CD4-positive, alpha-beta memory T cell (primary cell): ENCODE measurements around the gene USP25. TPM values are rescaled to one million over a fixed set of nuclear protein-coding genes. Genes with fewer than 3 reads are reported as not detected.

Source experiments
- CTCF ChIA-PET: fragments of 350-600 bp; sonication (Branson Sonifier 250); formaldehyde crosslinking; loops from one replicate; lab custom pipeline; 2021; ENCODE audit warnings: inconsistent platforms; ENCODE audit not compliant: partially characterized antibody; lab: Charles Lee
- POLR2A ChIA-PET: fragments of 350-600 bp; sonication (Branson Sonifier 250); formaldehyde crosslinking; loops from one replicate; lab custom pipeline; 2021; ENCODE audit not compliant: partially characterized antibody; lab: Charles Lee
- DNase-seq, 5 donors: peaks; one replicate each; pipeline versions ENCODE4 v3.0.0 to v3.0.0-alpha.2; 2020 to 2022; ENCODE audit warnings: mixed read lengths in 1 of 5
- H3K27ac ChIP-seq: one replicate; pipeline ENCODE4 v1.7.0; 2013; ENCODE audit warnings: low read depth, low read length
- H3K27me3 ChIP-seq: 2 replicates; pipeline ENCODE4 v1.7.0; 2013; ENCODE audit warnings: mild to moderate bottlenecking, low read length, moderate library complexity; ENCODE audit not compliant: insufficient read depth
- H3K36me3 ChIP-seq: 2 replicates; pipeline ENCODE4 v1.7.0; 2013; ENCODE audit warnings: mild to moderate bottlenecking, low read length, moderate library complexity; ENCODE audit not compliant: insufficient read depth
- H3K4me1 ChIP-seq: 2 replicates; pipeline ENCODE4 v1.7.0; 2013; ENCODE audit warnings: mild to moderate bottlenecking, low read length, moderate library complexity; ENCODE audit not compliant: insufficient read depth
- H3K4me3 ChIP-seq, 2 donors: one replicate each; pipeline ENCODE4 v1.7.0; 2013; ENCODE audit warnings: low read length in 2 of 2, mild to moderate bottlenecking in 1 of 2
- H3K9me3 ChIP-seq, 2 donors: one replicate each; pipeline ENCODE4 v1.7.0; 2013; ENCODE audit warnings: low read length in 2 of 2, control low read depth in 1 of 2; ENCODE audit not compliant: control insufficient read depth in 1 of 2
- H3K27ac Mint-ChIP-seq, 7 donors: one replicate each; pipeline ENCODE4 v1.8.0; 2020 to 2021; ENCODE audit warnings: mixed read lengths in 7 of 7, mild to moderate bottlenecking in 6 of 7, inconsistent platforms in 3 of 7, moderate library complexity in 3 of 7
- H3K27me3 Mint-ChIP-seq, 2 donors: one replicate each; pipeline ENCODE4 v1.8.0; 2020 to 2021; ENCODE audit warnings: mixed read lengths in 2 of 2
- H3K36me3 Mint-ChIP-seq, 2 donors: one replicate each; pipeline ENCODE4 v1.8.0; 2020 to 2021; ENCODE audit warnings: mixed read lengths in 2 of 2, inconsistent platforms in 1 of 2, mild to moderate bottlenecking in 1 of 2
- H3K4me1 Mint-ChIP-seq, 4 donors: one replicate each; pipeline ENCODE4 v1.8.0; 2020 to 2021; ENCODE audit warnings: mixed read lengths in 4 of 4, mild to moderate bottlenecking in 1 of 4
- H3K4me3 Mint-ChIP-seq, 8 donors: one replicate each; pipeline ENCODE4 v1.8.0; 2020 to 2021; ENCODE audit warnings: mixed read lengths in 8 of 8, mild to moderate bottlenecking in 7 of 8, moderate library complexity in 6 of 8, inconsistent platforms in 3 of 8
- H3K9me3 Mint-ChIP-seq, 8 donors: one replicate each; pipeline ENCODE4 v1.8.0; 2020 to 2021; ENCODE audit warnings: mixed read lengths in 8 of 8, mild to moderate bottlenecking in 5 of 8, inconsistent platforms in 3 of 8, moderate library complexity in 1 of 8
- intact Hi-C: fragments of 100-400 bp; cut with micrococcal nuclease; formaldehyde crosslinking; loops from one replicate; pipeline ENCODE4 v1.15.1; 2023
- polyA plus RNA-seq, 2 donors: library from polyadenylated mRNA; unstranded; fragments of 300-500 nt; fragmentation: Illumina TruSeq; gene quantifications; one replicate each; pipeline ENCODE4 v1.2.3, GENCODE V29; 2021
- total RNA-seq, 2 experiments: library from RNA; stranded (reverse); gene quantifications; one replicate each; pipeline ENCODE4 v1.2.3, GENCODE V29; 2021

The USP25 gene, protein sequence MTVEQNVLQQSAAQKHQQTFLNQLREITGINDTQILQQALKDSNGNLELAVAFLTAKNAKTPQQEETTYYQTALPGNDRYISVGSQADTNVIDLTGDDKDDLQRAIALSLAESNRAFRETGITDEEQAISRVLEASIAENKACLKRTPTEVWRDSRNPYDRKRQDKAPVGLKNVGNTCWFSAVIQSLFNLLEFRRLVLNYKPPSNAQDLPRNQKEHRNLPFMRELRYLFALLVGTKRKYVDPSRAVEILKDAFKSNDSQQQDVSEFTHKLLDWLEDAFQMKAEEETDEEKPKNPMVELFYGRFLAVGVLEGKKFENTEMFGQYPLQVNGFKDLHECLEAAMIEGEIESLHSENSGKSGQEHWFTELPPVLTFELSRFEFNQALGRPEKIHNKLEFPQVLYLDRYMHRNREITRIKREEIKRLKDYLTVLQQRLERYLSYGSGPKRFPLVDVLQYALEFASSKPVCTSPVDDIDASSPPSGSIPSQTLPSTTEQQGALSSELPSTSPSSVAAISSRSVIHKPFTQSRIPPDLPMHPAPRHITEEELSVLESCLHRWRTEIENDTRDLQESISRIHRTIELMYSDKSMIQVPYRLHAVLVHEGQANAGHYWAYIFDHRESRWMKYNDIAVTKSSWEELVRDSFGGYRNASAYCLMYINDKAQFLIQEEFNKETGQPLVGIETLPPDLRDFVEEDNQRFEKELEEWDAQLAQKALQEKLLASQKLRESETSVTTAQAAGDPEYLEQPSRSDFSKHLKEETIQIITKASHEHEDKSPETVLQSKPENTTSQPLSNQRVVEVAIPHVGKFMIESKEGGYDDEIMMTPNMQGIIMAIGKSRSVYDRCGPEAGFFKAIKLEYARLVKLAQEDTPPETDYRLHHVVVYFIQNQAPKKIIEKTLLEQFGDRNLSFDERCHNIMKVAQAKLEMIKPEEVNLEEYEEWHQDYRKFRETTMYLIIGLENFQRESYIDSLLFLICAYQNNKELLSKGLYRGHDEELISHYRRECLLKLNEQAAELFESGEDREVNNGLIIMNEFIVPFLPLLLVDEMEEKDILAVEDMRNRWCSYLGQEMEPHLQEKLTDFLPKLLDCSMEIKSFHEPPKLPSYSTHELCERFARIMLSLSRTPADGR
- 10 to 100 TPM; 72.7 to 73.5 TPM for total RNA-seq
- polyA plus RNA-seq = 10 to 100 TPM in 1 of 2 donors, 1 to 10 TPM in 1; 6.2 to 25.6 TPM

DNA sequence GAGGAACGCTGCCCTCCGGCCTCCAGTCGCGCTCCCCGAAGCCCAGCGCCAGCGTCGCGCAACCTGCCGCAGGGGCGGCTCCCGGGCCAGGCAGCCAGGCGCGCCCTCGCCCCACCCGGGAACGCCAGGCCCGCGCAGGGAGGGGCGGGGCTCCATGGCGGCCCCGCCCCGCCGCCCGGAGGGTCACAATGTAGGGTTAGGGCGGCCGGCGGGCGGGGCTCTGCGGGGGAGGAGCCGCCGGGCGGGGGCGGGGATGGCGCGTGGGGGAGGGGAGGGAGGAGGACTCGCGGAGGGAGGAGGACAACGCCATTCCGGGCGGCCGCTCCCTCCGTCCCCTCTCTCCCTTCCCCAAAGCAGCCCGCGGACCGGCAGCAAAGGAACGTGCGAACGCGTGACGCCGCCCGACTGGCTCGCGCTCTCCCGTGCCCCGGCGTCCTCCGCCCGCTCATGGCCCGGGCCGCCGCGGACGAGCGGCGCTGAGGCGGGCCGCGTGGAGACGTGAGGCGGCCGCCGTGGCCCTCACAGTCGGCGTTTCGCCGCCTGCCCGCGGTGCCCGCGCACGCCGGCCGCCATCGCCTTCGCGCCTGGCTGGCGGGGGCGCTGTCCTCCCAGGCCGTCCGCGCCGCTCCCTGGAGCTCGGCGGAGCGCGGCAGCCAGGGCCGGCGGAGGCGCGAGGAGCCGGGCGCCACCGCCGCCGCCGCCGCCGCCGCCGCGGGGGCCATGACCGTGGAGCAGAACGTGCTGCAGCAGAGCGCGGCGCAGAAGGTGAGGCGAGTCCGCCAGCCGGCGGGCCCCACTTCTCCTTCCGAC lies at the start of gene USP25:
Gene USP25, plus strand, starts transcription at position 309 of the 810 bp plus-strand sequence. Its CDS starts 412 bp downstream, at position 721.
- Mint-ChIP-seq H3K27ac (peak within 1 kb of the TSS; percentile 83 to 96 (median 95)), H3K9me3 (no peaks in the 10 kb centered on the region), H3K36me3 (peaks cover 0 to 3% of the 10 kb centered on the region in 2 donors), H3K27me3 (no peaks in the 10 kb centered on the region), H3K4me3 (peak within 1 kb of the TSS; percentile 82 to 98 (median 94)), H3K4me1 (peaks cover 17 to 43% (median 29%) of the 10 kb centered on the region in 4 donors)
- Histone ChIP-seq H3K4me3 (peak within 1 kb of the TSS; percentile 47 to 65), H3K4me1 (peaks cover 38% of the 10 kb centered on the region), H3K27me3 (no peaks in the 10 kb centered on the region), H3K36me3 (no peaks in the 10 kb centered on the region), H3K27ac (peak within 1 kb of the TSS; percentile 65), H3K9me3 (no peaks in the 10 kb centered on the region)
- POLR2A ChIA-PET = interaction anchor here (0.5 to 1.5 kb wide), 8 partner anchors 41 to 1248 kb away, joined by 3 to 7 read pairs (median 3); no protein-coding TSS in a partner anchor
- intact Hi-C loops = loop anchor here (2.0 to 5.0 kb wide), 6 partner anchors 39 to 1882 kb away; partner anchors contain the start of genes BTG3 and SAMSN1
- DNase-seq = peak; percentile 83 to 86 (median 84)
- CTCF ChIA-PET = interaction anchor here (1.0 to 1.1 kb wide), 3 partner anchors 58 to 97 kb away, joined by 3 to 5 read pairs (median 5); no protein-coding TSS in a partner anchor

DNA sequence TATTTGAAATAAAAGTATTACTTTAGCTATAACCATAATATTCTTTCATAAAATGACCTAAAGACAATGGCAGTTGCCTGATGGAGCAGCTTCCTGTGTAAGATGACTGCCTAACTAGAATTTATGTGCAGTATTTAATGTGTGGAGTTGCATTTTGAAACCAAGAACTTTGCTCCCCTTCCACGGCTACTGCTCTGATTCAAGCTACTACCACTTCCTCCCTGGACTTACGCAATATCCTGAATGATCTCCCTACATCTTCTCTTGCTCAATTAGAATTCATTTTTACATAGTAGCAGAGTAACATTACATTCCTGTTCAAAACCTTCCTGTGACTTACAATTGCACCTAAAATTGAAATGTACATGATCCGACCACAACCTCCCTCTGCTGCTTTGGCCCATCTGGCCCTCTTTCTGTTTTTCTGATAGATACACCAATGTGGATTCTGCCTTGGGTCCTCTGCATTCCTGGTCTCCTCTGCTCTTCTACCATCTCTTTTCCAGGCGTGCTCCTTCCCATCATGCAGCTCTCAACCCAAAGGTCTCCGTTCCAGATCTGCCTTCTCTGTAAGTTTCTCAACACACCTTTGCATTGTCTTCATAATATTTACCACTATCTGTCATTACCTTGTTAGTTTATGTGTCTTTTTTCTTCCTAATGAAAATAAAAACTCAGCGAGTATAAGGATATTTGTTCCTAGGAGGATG lies 47.4 kb upstream of the USP25 start:
- DNase-seq = peak in 1 of 5 donors; percentile 8
- Mint-ChIP-seq H3K4me1 (peaks cover 5 to 6% (median 6%) of the 10 kb centered on the region in 4 donors), H3K27ac (peak overlapping the region in 1 of 7 donors; percentile 17), H3K9me3 (peaks cover 0 to 1% (median 0%) of the 10 kb centered on the region in 8 donors), H3K27me3 (peaks cover 2 to 3% of the 10 kb centered on the region in 2 donors), H3K4me3 (no peak overlapping the region), H3K36me3 (no peaks in the 10 kb centered on the region)
- Histone ChIP-seq H3K4me1 (no peaks in the 10 kb centered on the region), H3K4me3 (no peak overlapping the region), H3K36me3 (no peaks in the 10 kb centered on the region), H3K27me3 (no peaks in the 10 kb centered on the region), H3K9me3 (no peaks in the 10 kb centered on the region), H3K27ac (no peak overlapping the region)
- ChIA-PET CTCF (no interaction called here), POLR2A (interaction anchor here (0.8 kb wide), 1 partner anchor 67 kb away, joined by 3 read pairs; no protein-coding TSS in a partner anchor)
- intact Hi-C loops = loop anchor here (5.0 kb wide), 2 partner anchors 140 to 650 kb away; no protein-coding TSS in a partner anchor

DNA sequence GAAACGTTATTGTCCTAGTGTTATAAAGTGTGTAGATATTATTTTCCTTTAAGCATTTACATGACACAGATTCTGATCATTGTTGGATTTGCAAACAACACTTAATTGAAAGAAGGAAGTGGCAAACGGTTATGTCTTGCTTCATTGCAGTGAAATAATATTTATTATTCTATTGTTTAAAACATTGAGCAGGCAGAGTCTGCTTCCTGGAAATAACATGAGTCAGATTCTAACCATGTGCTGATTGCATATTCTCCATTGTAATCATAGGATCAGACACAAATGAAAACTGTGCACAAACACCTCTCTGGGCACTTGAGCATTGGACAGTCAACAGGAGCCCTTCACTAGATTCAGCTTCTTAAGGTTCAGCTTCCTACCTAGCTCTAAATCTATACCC lies 46.8 kb upstream of the USP25 start:
- intact Hi-C loops = loop anchor here (5.0 kb wide), 2 partner anchors 139 to 649 kb away; no protein-coding TSS in a partner anchor
- POLR2A ChIA-PET = interaction anchor here (0.8 kb wide), 1 partner anchor 66 kb away, joined by 3 read pairs; no protein-coding TSS in a partner anchor
- Histone ChIP-seq H3K4me3 (no peak overlapping the region), H3K27me3 (no peaks in the 10 kb centered on the region), H3K4me1 (no peaks in the 10 kb centered on the region), H3K9me3 (no peaks in the 10 kb centered on the region), H3K36me3 (no peaks in the 10 kb centered on the region), H3K27ac (no peak overlapping the region)
- peaks cover 2 to 3% of the 10 kb centered on the region in 2 donors for H3K27me3 Mint-ChIP-seq
- DNase-seq = no peak
- CTCF ChIA-PET = interaction anchor here (1.5 kb wide), 1 partner anchor 10 kb away, joined by 5 read pairs; no protein-coding TSS in a partner anchor
- H3K4me1 Mint-ChIP-seq = peaks cover 5 to 6% (median 6%) of the 10 kb centered on the region in 4 donors
- peaks cover 0 to 1% (median 0%) of the 10 kb centered on the region in 8 donors for H3K9me3 Mint-ChIP-seq
- H3K27ac Mint-ChIP-seq = no peak overlapping the region
- no peaks in the 10 kb centered on the region for H3K36me3 Mint-ChIP-seq
- no peak overlapping the region for H3K4me3 Mint-ChIP-seq

DNA sequence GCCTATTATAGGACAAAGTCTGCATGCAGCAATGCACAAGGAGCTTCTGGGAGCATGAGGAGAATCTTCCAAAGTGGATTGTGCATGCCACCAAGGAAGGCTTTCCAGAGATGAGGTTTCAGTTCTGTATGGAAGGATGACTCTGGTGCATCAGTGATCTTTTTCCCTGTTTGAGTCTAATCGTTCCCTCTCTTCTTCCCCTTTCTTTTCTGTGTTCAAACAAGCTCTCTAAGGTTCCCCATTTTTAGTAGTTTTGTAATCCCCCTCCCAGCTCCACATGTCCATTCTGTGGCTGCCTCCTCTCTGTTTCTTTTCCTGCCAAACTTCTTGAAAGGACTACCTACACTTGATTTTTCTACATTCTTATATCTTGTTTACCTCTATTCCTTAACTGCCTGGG lies 43.3 kb upstream of the USP25 start:
- Mint-ChIP-seq H3K27me3 (peaks cover 2 to 3% of the 10 kb centered on the region in 2 donors), H3K4me3 (no peak overlapping the region), H3K27ac (no peak overlapping the region), H3K36me3 (no peaks in the 10 kb centered on the region), H3K4me1 (peaks cover 8 to 12% (median 11%) of the 10 kb centered on the region in 4 donors), H3K9me3 (peaks cover 0 to 3% (median 0%) of the 10 kb centered on the region in 8 donors)
- ChIA-PET CTCF (no interaction called here), POLR2A (no interaction called here)
- DNase-seq = no peak
- Histone ChIP-seq H3K36me3 (no peaks in the 10 kb centered on the region), H3K4me3 (no peak overlapping the region), H3K27me3 (no peaks in the 10 kb centered on the region), H3K4me1 (peaks cover 5% of the 10 kb centered on the region), H3K9me3 (no peaks in the 10 kb centered on the region), H3K27ac (no peak overlapping the region)
- intact Hi-C loops = no loop called here

DNA sequence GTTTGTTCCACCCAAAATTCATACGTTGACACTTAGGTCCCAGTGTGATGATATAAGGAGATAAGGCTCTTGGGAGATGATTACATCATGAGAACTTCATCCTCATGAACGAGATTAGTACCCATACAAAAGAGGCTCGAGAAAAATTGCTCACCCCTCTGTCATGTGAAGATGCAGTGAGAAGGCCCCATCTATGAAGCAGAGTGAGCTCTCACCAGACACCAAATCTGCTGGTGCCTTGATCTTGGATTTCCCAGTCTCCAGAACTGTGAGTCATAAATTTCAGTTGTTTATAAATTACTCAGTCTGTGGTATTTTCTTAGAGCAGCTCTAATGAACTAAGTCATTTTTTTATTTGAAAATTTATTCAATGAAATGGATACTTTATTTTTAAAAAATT lies 42.6 kb upstream of the USP25 start:
- Histone ChIP-seq H3K36me3 (no peaks in the 10 kb centered on the region), H3K4me3 (no peak overlapping the region), H3K4me1 (peaks cover 5% of the 10 kb centered on the region), H3K9me3 (no peaks in the 10 kb centered on the region), H3K27ac (no peak overlapping the region), H3K27me3 (no peaks in the 10 kb centered on the region)
- no peak for DNase-seq
- Mint-ChIP-seq H3K4me3 (no peak overlapping the region), H3K36me3 (no peaks in the 10 kb centered on the region), H3K4me1 (peaks cover 8 to 12% (median 10%) of the 10 kb centered on the region in 4 donors), H3K27ac (no peak overlapping the region), H3K9me3 (peaks cover 0 to 3% (median 0%) of the 10 kb centered on the region in 8 donors), H3K27me3 (peaks cover 2 to 3% of the 10 kb centered on the region in 2 donors)
- ChIA-PET CTCF (no interaction called here), POLR2A (no interaction called here)
- intact Hi-C loops = no loop called here
